HG03108 (cell line): ENCODE data around the gene TM4SF1.

Source experiments
- ATAC-seq: cut with Tn5 transposase; IDR thresholded peaks from one replicate; pipeline ENCODE4 v1.9.1; 2021; ENCODE audit warnings: moderate library complexity; ENCODE audit not compliant: unreplicated experiment

TM4SF1 gene, protein sequence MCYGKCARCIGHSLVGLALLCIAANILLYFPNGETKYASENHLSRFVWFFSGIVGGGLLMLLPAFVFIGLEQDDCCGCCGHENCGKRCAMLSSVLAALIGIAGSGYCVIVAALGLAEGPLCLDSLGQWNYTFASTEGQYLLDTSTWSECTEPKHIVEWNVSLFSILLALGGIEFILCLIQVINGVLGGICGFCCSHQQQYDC

DNA sequence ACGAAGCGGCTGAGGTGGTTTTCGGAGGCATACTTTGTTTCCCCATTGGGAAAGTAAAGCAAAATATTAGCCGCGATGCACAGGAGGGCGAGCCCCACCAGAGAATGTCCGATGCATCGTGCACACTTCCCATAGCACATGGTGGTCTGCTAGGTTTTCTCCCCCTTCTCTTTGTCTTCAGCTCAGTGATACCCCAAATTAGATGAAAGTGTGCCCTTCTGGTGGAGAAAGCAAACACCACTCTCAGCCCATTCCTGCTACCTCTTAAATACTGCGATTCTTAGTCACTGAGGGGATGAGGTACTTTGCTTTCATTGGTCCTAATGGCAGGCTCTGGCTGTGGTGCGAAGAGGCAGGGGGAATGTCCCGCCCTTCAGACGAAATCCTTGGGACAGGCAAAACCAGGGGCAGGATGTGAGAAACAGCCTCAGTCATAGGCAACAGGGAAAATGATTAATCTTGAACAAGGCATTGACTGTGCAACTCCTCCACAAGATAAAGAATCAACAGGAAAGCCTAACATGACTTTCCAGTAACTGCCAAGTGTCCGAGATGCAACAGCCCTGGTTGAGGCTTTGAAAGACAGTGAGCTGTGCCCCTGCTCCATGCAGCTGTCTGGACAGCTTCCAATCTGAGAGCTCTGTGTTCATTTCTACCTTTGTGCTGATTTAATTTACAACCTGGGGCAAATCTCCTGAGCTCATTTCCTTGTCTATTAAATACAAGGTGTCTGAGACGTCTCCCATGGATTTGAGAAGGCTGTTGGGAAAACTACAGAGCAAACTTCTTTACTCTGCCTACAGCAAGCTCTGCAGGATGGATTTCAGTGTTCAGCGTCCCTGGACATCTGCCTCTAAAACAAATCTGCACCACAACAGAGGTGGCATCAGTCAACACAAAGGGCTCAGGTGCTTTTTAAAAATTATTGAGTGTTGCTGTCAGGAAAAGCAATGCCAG is at the start of gene TM4SF1:
Gene TM4SF1, minus strand, starts transcription at position 242 of the 957 bp plus-strand sequence. Its CDS starts 102 bp downstream, at position 140.
- ATAC-seq: no peak

DNA sequence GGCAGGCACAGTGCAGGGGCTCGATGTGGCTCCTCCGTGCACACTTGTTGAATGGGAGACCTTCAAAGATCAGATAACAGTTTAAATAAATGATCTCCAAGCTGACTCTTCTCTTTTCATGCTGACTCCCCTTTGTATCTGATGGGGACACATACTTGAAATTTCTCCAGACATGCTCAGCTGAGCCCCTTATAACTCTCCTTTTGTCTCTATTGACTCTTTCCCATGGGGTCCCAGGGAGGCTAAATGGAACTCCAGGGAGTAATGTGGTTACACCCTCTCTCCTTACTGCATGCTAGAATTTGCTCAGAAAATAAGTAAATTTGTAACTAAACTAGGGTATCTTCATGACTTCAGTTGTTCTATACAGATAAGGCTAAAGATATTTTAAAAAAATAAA is 48.9 kb upstream of the TM4SF1 start:
- no peak for ATAC-seq

DNA sequence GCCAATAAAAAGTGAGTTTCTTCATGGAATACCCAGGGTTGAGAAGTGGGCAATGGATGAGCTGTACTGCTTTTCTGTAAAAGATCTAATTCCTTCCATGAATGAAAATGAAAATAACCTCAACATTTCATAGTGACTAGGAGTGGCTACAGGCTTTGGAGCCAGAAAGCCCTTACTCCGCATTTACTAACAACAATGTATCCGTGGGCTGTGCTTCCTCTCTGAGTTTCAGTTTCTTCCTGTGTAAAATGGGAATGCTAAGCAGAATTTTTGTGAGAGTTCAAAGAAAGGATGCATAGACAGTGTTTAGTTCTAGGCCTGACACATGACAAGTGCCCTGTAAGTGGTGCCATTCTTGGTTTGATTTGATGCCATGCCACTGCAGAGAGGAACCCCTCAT is 47.5 kb upstream of the TM4SF1 start:
- ATAC-seq: no peak

DNA sequence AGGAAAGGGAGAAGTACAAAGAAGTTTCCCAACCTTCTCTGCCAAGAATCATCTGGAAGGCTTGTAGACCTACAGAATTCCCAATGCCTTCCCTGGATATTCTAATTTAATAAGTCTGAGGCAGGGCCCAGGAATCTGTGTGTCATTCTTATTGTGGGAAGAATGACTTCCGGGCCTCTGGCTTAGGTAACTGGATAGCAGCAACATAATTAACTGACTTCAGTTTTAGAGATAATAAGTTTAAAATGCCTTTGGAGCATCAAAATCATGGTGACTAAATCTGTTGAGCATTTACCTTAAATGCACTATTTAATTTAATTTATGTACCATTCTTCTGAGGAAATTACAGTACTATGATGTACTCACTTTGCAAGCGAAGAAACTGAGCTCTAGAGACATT is 44.3 kb upstream of the TM4SF1 start:
- no peak for ATAC-seq

DNA sequence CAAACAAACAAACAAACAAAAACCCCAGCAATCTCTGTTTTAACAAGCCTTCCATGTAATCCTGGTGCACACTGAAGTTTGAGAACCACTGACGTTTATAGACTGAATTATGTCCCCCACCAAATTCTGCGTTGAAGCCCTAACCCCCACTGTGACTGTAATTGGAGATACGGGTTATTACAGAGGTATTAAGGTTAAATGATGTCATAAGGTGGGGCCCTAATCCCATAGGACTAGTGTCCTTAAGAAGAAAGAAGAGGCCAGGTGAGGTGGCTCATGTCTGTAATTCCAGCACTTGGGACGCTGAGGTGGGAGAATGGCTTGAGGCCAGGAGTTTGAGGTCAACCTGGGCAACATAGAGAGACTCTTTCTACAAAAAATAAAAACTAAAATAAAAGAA is 42.4 kb upstream of the TM4SF1 start:
- no peak for ATAC-seq

DNA sequence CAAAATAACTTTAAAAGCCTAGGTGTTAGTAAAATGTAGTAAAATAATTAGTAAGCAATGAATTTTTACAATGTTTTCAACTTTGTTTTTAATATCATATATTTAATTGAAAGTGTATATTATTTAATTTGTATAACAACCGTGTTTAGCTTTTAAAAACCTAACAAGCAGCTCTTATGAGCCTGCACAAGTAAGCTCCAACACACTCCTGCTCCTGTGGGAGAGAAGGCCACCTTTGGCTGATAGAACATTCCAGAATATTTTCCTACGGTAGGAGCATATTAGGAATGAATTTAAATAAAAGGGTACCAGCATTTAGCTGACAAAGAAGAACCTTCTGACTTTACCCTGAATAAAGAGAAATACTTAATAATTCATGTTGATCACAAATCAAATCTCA is 40.3 kb upstream of the TM4SF1 start:
- ATAC-seq: no peak

DNA sequence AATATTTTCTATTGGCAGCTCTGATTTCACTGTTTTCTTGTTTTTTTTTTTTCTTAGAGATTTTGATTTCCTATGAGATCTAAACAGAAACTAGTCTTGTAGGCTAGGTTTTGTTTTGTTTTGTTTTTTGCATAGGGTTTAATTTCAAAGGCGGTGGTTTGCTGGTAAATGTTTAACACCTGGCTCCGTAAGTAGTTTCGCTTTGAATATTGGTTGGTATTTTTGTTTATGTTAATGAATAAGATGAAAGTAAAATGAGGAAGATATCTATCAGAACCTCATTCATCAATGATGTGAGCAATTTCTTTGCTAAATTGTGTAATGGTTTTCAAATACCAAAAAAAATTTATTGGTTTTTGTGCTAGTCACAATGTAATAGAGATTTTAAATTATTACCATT is 39.7 kb upstream of the TM4SF1 start:
- peak; percentile 90 for ATAC-seq

DNA sequence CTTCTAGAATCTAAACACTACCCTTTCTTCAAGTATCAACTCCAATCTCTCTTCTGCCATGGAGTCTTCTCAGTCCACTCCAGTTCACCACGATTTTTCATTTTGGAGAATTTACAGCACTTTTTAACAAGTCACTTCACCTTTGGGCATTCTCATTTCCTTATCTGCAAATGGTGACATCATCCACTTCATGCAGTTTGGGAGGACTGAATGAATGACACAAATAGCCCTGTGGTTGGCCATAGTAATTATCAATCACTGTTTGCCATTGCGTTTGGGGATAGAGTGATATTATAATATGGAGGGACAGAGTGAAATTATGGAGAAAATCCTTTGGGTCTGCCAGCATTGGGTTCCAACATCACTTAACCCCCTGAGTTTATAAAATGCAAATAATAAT is 38.0 kb upstream of the TM4SF1 start:
- ATAC-seq: no peak

DNA sequence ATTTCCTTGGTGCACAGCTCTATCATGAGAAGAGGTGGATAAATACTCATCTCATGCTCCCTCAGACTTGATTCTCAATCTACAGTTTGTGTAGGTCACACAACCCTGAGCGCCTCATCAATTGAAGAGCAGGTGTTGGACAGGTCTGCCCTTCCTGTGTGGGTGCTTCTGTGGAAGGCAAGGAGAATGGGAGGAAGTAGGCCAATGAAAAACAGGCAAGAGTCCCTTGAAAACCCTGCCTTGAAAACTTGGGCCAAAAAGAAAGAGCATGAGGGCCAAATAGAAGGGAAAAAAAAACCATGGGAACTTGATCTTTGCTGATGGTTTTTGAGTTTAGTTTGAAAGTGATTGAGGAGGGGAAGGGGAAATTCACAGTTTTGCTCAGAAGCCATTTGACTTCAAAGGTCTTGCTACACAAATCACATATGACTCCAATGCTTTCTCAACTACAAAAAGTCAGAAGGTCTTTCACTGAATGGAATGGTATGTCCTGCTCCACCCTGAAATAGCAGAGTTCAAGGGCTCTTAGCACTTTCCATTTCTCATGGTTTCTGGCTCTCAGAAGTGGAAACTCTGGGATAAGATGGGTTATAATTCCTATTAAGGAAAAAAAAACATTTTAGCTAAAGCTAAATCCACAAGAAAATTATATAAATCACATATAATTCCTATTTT is 37.2 kb upstream of the TM4SF1 start:
- ATAC-seq: no peak

DNA sequence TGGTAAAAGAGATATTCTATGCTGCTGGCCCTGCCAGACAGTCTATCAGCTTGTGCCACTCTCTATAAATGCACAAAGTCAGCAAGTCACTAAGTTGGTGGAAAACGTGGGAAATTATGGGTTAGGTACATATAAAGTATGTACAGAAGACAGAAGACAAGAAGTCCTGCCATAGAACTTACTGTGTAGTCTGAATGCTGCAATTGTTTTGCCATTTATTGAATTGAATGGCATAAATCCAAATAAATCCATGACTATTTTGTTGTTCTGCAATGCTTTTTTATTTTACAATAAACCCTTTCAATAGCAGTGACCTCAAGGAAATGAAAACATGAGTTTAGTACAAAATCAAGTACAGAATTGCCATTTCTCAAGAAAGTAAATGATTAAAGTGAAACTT is 34.1 kb upstream of the TM4SF1 start:
- ATAC-seq: no peak

DNA sequence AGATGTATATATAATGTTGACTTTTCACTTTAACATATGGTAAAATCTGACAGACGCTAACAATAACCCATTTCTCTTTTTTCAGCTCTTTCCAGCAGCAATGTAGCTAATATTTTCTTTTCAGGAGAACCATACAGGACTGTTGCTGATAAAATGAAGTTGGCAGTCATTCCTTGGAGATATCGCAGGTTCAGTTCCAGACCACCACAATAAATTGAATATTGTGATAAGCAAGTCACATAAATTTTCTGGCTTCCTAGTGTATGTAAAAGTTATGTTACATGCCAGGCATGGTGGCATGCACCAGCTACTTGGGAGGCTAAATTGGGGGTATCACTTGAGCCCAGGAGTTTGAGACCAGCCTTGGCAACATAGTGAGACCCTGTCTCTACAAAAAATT is 31.9 kb upstream of the TM4SF1 start:
- no peak for ATAC-seq

DNA sequence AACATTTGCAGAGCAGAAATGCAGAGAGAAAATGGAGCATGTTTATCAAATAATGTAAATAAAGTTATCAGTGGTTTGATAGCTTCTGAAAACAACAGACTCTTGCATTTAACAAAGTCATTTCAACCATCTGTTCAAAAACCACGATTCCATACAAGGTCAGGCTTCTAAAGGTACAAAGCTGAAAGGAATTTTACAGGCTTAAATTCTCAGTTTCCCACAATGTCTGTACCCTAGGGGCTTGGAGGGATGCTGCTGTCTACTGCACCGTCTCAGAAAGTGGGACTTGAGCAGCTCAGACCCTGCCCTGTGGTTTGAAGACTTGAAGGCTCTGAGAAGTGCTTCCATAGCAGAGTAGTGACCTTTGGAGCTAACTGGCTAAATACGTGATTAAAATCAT is 30.4 kb upstream of the TM4SF1 start:
- ATAC-seq: no peak

DNA sequence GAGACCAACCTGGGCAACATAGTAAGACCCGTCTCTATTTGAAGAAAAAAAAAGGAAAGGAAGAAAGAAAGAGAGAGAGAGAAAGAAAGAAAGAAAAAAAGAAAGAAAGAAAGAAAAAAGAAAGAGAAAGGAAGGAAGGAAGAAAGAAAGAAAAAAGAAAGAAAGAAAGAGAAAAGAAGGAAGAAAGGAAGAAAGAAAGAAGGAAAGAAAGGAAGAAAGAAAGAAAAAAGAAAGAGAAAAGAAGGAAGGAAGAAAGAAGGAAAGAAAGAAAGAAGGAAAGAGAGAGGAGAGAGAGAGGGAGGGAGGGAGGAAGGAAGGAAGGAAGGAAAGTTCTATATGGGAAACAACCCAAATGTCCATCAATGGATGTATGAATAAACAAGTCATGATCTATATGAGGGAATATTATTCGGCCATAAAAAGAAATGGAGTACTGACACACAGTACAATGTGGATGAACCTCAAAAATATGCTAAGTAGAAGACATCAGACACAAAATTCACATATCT is 28.8 kb upstream of the TM4SF1 start:
- ATAC-seq: no peak

DNA sequence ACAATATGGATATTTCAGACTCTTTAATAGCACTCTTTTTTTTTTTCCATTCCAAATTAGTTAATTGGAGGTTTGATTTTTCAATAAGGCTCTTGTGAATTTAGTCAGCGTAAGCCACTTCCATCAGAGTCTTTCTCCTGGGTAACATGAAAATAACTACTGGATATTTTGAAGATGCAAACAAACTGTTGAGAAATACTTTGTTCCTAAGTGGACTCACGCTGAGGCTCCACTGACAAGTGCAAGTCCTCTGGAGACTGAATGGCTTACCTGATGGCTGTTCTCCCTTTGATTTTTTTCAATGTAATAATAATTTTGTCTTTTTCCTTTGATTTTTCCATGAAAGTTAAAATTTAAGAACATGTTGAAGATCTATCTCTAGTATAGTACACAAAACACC is 26.0 kb upstream of the TM4SF1 start:
- ATAC-seq: no peak

DNA sequence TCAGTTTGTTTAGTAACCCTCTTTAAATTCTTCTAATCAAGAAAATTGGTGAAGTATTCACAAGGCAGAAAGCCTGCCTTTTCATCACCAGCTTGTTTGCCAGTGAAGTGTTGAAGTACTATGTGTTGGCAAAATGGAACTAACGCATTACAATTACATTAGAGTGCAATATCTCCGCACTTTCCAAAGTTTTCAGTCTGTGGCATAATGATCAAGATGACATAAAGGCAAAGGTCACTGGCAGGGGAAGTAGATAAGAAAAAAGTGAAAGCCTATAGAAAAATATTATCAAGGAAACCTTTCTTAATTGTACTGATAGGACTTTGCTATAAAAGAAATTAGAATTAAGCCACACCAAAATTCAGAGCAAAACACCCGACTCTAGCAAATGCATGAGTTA is 25.0 kb upstream of the TM4SF1 start:
- no peak for ATAC-seq

DNA sequence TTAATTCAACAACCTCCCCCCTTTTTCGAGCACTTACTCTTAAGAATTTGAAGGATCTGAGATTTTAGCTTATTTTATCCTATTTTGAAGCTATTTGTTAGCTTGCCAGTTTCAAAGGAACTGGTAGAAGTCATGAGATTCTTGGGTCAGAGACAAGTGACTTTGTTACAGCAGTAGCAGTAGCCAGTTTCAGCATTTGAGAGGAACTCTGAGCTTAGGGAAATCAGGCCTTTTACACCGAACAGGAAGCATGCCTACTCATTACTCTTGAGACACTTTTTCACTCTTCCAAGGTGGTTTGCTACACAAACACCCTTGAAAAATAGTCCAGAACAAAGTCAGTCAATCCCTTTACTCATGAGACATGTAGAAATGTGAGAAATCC is 24.5 kb upstream of the TM4SF1 start:
- no peak for ATAC-seq

DNA sequence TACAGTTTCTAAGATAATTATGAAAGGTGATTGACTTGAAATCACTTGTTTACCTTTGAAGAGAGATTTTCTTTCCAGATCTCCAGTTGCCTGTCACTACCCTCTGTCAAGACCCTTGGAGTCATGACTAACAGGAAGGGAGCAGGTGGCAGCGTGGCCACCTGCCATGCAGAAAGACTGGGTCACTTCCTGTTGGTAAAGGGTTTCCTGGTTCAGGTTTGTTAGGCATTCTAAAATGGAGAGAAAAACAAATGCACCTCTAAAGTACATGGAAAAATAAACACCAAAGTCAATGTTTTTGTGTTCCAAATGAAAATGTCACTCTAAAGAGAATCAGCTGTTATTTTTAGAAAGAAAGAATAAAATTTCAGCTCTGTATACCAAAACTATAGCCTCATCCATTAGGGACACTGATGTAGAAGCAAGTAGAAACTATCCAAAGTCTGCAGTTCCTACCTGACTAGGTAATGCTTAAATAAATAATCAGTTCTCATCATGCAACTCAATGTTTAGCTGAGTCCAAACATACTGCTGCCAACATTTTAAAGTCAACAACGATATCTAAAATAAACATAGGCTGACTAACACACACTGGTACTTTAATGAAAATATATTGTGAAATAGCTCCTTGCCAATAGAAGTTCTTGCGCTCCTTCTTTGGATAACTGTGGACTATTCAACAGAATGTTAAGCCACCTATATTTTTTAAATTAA is 23.9 kb upstream of the TM4SF1 start:
- no peak for ATAC-seq

DNA sequence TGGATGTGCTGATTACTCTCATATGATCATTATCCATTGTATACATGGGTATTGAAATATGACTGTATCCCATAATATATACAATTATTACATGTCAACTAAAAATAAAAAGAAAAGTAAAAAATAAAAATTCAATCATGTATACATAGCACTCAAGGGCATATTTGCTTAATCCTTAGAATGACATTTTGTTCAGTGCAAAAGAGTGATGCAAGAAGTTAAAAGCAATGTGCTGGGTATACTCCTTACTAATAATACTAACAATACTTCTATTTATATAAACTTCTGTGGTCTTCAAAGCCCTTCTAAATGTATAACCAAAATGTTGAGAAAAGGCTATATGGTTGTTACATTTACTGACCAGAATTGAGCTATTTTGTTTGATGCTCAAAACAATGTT is 23.2 kb upstream of the TM4SF1 start:
- ATAC-seq: no peak

DNA sequence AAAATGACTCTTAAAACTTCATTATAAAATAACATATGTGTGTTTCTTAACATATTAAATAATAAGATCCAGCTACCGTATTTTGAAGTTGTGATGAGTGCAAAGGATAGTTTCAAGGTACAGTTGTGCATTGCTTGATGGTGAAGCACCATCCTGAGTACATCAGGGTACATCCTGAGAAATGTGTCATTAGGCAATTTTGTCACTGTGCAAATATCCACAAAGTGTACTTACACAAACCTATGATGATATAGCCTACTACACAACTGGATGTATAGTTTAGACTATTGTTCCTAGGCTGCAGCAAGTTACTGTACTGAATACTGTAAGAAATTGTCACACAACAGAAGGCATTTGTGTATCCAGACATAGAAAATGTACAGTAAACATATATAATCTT is 20.8 kb upstream of the TM4SF1 start:
- no peak for ATAC-seq

DNA sequence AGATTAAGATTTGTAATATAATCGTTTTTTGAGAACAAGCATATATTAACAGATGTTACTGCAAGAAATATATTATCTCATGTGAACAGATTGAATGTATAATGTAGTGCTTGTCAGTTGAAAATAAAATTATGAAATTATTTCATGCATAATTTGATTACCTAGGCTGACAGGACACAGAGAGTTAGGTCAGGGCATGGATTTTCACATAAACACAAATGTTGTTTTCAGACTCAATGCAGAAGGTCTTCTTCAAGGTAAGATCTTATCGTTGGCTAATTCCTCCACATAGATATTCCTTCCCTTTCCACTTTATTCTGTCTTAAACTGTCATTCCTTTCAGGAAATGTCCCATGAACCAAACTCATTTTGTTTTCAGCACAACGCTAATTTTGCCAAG is 20.1 kb upstream of the TM4SF1 start:
- ATAC-seq: no peak

DNA sequence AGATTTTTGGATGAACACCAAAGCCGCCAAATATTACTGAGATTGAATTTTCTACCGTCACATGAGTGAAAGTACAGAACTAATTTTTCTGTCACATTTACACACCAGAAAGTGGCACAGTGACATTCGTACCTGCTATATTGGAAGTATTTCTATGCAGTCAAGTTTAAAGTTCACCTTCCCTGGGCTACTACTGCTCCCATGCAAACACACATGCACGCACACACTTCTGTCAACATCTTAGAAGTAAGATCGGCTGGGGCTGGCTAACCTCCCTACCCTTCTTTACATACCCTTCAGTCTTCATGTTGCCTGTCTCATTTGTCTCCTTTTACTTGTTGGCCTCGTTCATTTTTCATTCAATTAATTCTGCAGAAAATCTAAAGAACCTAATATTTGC is 19.0 kb upstream of the TM4SF1 start:
- ATAC-seq: no peak
